NB4 (cell line): ENCODE results near the gene JSRP1.

ENCODE experiments used
- POLR2A ChIP-seq: IDR thresholded peaks from 2 replicates; pipeline ENCODE4 v1.6.1; 2011; ENCODE audit warnings: mild to moderate bottlenecking; ENCODE audit not compliant: insufficient read length; ENCODE audit errors: extremely low read depth
- TF ChIP-seq, protein P1 (sequence below): IDR thresholded peaks from 2 replicates; pipeline ENCODE4 v1.6.1; 2011; ENCODE audit warnings: low read depth, low read length
- TF ChIP-seq, protein P2 (sequence below): IDR thresholded peaks from one replicate; pipeline ENCODE4 v1.5.1; 2012; ENCODE audit warnings: low read depth, low read length

DNA sequence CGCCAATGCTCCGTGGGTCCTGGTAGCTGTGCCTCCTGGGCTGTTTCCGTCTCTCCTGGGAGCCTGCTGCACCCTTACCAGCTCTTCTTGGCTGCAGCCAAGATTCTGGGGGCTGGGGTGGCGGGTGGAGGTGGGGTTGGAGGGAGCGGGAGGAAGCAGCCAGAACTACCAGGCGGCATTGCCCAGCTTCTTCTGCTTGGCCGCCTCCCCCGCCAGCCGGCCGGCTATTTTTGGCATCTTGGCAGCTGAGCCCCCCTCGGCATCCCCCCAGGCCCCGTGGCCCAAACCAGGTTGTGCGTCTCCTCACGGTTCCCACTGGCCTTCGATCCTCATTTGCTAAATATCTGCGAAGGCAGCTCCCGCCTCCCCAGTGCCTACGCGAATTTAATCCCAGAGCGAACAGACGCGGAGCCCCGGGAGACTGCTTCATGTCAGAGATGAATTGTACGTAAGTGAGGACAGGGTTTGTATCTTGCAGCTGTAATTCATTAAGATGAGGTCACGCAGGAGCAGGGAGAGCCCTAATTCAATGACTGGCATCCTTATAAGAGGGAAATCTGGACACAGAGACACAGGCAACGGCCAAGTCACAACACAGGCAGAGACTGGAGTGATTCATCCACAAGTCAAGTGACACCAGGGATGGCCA lies 38.6 kb upstream of the JSRP1 start:
- TF ChIP-seq, protein P1, sequence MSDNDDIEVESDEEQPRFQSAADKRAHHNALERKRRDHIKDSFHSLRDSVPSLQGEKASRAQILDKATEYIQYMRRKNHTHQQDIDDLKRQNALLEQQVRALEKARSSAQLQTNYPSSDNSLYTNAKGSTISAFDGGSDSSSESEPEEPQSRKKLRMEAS = no peak
- no peak for TF ChIP-seq POLR2A
- TF ChIP-seq, protein P2, sequence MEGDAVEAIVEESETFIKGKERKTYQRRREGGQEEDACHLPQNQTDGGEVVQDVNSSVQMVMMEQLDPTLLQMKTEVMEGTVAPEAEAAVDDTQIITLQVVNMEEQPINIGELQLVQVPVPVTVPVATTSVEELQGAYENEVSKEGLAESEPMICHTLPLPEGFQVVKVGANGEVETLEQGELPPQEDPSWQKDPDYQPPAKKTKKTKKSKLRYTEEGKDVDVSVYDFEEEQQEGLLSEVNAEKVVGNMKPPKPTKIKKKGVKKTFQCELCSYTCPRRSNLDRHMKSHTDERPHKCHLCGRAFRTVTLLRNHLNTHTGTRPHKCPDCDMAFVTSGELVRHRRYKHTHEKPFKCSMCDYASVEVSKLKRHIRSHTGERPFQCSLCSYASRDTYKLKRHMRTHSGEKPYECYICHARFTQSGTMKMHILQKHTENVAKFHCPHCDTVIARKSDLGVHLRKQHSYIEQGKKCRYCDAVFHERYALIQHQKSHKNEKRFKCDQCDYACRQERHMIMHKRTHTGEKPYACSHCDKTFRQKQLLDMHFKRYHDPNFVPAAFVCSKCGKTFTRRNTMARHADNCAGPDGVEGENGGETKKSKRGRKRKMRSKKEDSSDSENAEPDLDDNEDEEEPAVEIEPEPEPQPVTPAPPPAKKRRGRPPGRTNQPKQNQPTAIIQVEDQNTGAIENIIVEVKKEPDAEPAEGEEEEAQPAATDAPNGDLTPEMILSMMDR = no peak
